Vagina (tissue), 2 donors: Measurements from ENCODE around the gene SHF.

Experiments
- POLR2AphosphoS5 ChIP-seq, 2 donors: sonication (generic); formaldehyde crosslinking; IDR thresholded peaks; one replicate each; pipeline ENCODE4 v1.9.0; 2017; ENCODE audit warnings: antibody characterized with exemption in 2 of 2, mild to moderate bottlenecking in 2 of 2, low read depth in 1 of 2; ENCODE audit not compliant: insufficient read depth in 1 of 2
- TF ChIP-seq, protein P1 (sequence below), 3 experiments: fragments of 450-650 bp in 2 of 3; fragments of 200-600 bp in 1 of 3; sonication (generic) in 1 of 3; IDR thresholded peaks; one replicate each; pipeline ENCODE4 v1.5.1; 2017 to 2019; ENCODE audit warnings: antibody characterized with exemption in 3 of 3, mild to moderate bottlenecking in 2 of 3, moderate library complexity in 2 of 3

DNA sequence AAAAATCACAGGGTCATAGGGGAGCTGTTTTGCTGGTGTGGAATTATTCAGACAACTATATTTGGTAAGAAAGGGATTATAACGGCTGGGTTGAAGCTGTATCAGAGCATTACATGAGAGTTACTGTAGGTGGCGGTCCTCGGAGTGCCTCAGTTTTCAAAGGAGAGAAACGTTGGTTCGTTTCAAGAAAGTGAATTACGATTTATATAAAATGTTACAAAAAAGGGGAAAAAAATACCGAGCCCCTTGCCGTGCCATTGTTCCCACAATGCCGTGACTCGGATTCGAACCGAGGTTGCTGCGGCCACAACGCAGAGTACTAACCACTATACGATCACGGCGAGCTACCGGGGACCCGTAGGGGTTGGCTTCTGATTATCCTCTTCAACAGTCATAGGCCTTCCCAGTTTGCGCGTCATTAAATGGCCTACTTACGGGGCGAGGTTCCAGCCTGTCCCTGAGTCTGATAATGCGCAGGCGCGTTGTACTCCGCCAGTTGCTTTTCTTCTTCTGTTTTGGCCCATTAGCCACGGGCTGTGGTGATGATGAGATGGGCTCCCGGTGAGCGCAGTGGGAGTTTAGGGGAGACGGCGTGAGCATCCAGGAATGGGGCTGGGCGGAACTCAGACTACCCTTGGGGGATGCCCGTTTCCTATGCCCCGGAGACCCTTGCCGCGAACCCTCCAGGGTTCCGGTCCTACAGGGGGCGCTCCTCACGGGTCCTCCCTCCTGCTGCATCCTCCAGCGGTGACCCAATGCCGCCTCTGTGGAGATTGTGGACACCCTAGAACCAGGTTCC lies 10.8 kb upstream of the SHF start:
- TF ChIP-seq POLR2AphosphoS5 (IDR thresholded peaks at IDR 0.05; ENCODE audit: insufficient read depth in 1 of 2, low read depth in 1 of 2), result peak; percentile 97 to 98
- TF ChIP-seq, protein P1, sequence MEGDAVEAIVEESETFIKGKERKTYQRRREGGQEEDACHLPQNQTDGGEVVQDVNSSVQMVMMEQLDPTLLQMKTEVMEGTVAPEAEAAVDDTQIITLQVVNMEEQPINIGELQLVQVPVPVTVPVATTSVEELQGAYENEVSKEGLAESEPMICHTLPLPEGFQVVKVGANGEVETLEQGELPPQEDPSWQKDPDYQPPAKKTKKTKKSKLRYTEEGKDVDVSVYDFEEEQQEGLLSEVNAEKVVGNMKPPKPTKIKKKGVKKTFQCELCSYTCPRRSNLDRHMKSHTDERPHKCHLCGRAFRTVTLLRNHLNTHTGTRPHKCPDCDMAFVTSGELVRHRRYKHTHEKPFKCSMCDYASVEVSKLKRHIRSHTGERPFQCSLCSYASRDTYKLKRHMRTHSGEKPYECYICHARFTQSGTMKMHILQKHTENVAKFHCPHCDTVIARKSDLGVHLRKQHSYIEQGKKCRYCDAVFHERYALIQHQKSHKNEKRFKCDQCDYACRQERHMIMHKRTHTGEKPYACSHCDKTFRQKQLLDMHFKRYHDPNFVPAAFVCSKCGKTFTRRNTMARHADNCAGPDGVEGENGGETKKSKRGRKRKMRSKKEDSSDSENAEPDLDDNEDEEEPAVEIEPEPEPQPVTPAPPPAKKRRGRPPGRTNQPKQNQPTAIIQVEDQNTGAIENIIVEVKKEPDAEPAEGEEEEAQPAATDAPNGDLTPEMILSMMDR (IDR thresholded peaks at IDR 0.05), result peak; percentile 50 to 93 (median 84)
